ENCODE measurements around the gene C1orf159. TPM values are rescaled to one million over a fixed set of nuclear protein-coding genes. Genes with fewer than 3 reads are reported as not detected.

C1orf159 gene
- total and polyA plus RNA-seq, 2 experiments from 2014 or later = 7.1 to 25.1 TPM

- TF ChIP-seq EZH2 (IDR thresholded peaks at IDR 0.05; ENCODE audit: borderline replicate concordance) = no peak
- TF ChIP-seq EZH2phosphoT487 (IDR thresholded peaks at IDR 0.05; ENCODE audit: low read depth, severe bottlenecking, unreplicated experiment) = no peak
- no peak for TF ChIP-seq CTCF (IDR thresholded peaks at IDR 0.05; ENCODE audit: poor library complexity)
- Histone ChIP-seq H3K27me3 (peaks cover 30% of the 10 kb centered on the region), H3K4me1 (ENCODE audit: insufficient read depth) (peaks cover 24% of the 10 kb centered on the region), H3K27ac (no peak overlapping the region), H3K4me2 (no peak overlapping the region), H3K9me3 (ENCODE audit: low read depth) (no peaks in the 10 kb centered on the region), H3K9me2 (replicated peaks; ENCODE audit: insufficient read depth) (no peaks in the 10 kb centered on the region), H3K4me3 (no peak overlapping the region), H4K20me1 (ENCODE audit: insufficient read depth, poor library complexity, severe bottlenecking) (no peaks in the 10 kb centered on the region), H2AFZ (no peak overlapping the region), H3K79me2 (no peaks in the 10 kb centered on the region), H3K36me3 (replicated peaks; ENCODE audit: insufficient read depth, low read depth) (no peaks in the 10 kb centered on the region)
- WGBS (ENCODE audit: low lambda C conversion rate, missing lambda C conversion rate) = 68% methylated on average over 18 of the region's 29 CpGs
- peak; percentile 46 for DNase-seq (ENCODE audit: low spot score)
Measured at GRCh38 chr1:1062348-1063163, 53.3 kb downstream of the C1orf159 start.

GRCh38 chr1:1061682-1062345, 54.1 kb downstream of the C1orf159 start:
- Histone ChIP-seq H3K9me3 (ENCODE audit: low read depth) (no peaks in the 10 kb centered on the region), H3K4me3 (no peak overlapping the region), H3K4me2 (no peak overlapping the region), H3K79me2 (no peaks in the 10 kb centered on the region), H3K27ac (no peak overlapping the region), H3K27me3 (peaks cover 30% of the 10 kb centered on the region), H2AFZ (no peak overlapping the region), H4K20me1 (ENCODE audit: insufficient read depth, poor library complexity, severe bottlenecking) (no peaks in the 10 kb centered on the region), H3K9me2 (replicated peaks; ENCODE audit: insufficient read depth) (no peaks in the 10 kb centered on the region), H3K4me1 (ENCODE audit: insufficient read depth) (peaks cover 24% of the 10 kb centered on the region), H3K36me3 (replicated peaks; ENCODE audit: insufficient read depth, low read depth) (no peaks in the 10 kb centered on the region)
- TF ChIP-seq CTCF (IDR thresholded peaks at IDR 0.05; ENCODE audit: poor library complexity) (no peak), EZH2 (IDR thresholded peaks at IDR 0.05; ENCODE audit: borderline replicate concordance) (no peak), EZH2phosphoT487 (IDR thresholded peaks at IDR 0.05; ENCODE audit: low read depth, severe bottlenecking, unreplicated experiment) (no peak)
- no peak for DNase-seq (ENCODE audit: low spot score)
- WGBS (ENCODE audit: low lambda C conversion rate, missing lambda C conversion rate) = 75% methylated on average over 14 of the region's 18 CpGs

- H3K9me2 ChIP-seq (replicated peaks; ENCODE audit: insufficient read depth) = no peaks in the 10 kb centered on the region
- H3K4me1 ChIP-seq (ENCODE audit: insufficient read depth) = peaks cover 24% of the 10 kb centered on the region
- 74% methylated on average over 36 of the region's 38 CpGs for WGBS (ENCODE audit: low lambda C conversion rate, missing lambda C conversion rate)
- H3K9me3 ChIP-seq (ENCODE audit: low read depth) = no peaks in the 10 kb centered on the region
- no peaks in the 10 kb centered on the region for H4K20me1 ChIP-seq (ENCODE audit: insufficient read depth, poor library complexity, severe bottlenecking)
- no peak for DNase-seq (ENCODE audit: low spot score)
- H3K79me2 ChIP-seq = no peaks in the 10 kb centered on the region
- no peak overlapping the region for H2AFZ ChIP-seq
- TF ChIP-seq EZH2phosphoT487 (IDR thresholded peaks at IDR 0.05; ENCODE audit: low read depth, severe bottlenecking, unreplicated experiment) = no peak
- TF ChIP-seq CTCF (IDR thresholded peaks at IDR 0.05; ENCODE audit: poor library complexity) = no peak
- TF ChIP-seq EZH2 (IDR thresholded peaks at IDR 0.05; ENCODE audit: borderline replicate concordance) = no peak
- H3K4me3 ChIP-seq = no peak overlapping the region
- H3K4me2 ChIP-seq = no peak overlapping the region
- peaks cover 30% of the 10 kb centered on the region for H3K27me3 ChIP-seq
- no peak overlapping the region for H3K27ac ChIP-seq
- H3K36me3 ChIP-seq (replicated peaks; ENCODE audit: insufficient read depth, low read depth) = no peaks in the 10 kb centered on the region
Measured at GRCh38 chr1:1060281-1061000, 55.4 kb downstream of the C1orf159 start.
